Stimulated activated CD4-positive, alpha-beta T cell treated with anti-CD3 and anti-CD28 coated beads, Interleukin-1b, Interleukin-23, amount 100 ng/mL, for 24 hours (primary cell): ENCODE measurements around the gene GALNT6.
A peak's percentile ranks its signal among the peaks of the same experiment; 100 is the strongest.

Experiments used
- DNase-seq, 4 experiments: peaks; one replicate each; pipeline ENCODE4 v3.0.0-alpha.2; 2020; ENCODE audit warnings: low read depth in 4 of 4, low spot score in 1 of 4

The GALNT6 gene, protein sequence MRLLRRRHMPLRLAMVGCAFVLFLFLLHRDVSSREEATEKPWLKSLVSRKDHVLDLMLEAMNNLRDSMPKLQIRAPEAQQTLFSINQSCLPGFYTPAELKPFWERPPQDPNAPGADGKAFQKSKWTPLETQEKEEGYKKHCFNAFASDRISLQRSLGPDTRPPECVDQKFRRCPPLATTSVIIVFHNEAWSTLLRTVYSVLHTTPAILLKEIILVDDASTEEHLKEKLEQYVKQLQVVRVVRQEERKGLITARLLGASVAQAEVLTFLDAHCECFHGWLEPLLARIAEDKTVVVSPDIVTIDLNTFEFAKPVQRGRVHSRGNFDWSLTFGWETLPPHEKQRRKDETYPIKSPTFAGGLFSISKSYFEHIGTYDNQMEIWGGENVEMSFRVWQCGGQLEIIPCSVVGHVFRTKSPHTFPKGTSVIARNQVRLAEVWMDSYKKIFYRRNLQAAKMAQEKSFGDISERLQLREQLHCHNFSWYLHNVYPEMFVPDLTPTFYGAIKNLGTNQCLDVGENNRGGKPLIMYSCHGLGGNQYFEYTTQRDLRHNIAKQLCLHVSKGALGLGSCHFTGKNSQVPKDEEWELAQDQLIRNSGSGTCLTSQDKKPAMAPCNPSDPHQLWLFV

DNA sequence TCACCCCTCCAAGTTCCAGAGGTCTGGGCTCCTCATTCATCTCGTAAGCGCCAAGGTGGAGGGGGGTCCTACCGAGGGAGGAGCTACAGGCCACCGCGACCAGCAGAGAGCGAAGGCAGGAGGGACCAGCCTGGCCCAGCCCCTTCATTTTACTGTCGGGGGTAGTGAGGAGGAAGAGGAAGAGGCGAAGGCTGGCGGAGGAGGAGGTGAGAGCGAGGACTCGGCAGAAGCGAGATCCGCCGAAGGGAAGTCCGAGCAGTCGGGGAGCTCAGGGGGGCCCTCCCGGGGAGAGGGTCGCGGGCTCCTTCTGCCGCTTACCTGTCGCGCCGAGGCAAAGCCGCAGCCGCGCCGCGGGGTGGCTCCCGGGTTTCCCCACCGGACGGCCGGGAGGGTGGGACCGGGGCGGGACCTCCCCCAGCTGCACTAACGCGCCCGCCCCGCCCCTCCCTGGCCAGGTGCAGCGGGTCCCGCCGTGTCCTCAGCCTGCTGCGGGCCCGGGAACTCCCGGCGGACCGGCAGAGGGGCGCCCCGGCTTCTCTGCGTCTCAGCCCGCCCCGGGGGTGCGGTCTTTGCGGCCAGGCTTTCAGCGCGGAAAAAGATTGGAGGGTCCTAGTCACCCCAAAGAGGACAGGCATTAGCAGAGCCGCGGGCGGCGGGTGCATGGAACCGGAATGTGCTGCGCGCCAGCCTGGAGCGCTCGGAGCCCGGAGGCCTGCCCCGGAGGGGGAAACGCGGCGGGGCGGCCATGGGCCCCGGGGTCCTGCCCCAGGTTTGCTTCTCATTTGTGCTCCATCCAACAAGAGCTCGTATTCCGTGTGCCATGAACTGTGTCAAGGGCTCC lies at the start of gene GALNT6:
GALNT6 (minus strand) TSS at position 124 of the 841 bp plus-strand sequence. CDS start 11,625 bp downstream, outside the sequence.
- peak in 3 of 4 experiments; percentile 34 to 67 (median 53) for DNase-seq

GRCh38 chr12:51439330-51439729 lies 48.1 kb upstream of the GALNT6 start:
- DNase-seq = no peak

DNA sequence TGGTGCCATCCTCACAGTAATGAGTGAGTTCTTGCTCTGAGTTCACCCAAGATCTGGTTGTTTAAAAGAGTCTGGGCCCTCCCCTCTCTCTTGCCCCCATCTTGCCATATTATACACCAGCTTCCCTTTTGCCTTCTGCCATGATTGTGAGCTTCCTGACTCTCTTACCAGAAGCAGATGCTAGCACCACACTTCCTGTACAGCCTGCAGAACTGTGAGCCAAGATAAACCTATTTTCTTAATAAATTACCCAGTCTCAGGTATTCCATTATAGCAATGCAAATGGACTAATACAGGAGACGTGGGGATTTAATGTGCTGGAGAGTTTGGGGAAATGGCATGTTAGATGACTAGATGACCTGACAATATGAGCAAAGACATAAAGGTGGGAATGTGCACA lies 46.2 kb upstream of the GALNT6 start:
- DNase-seq = no peak

- DNase-seq = no peak
Measured at GRCh38 chr12:51434305-51434704, 43.1 kb upstream of the GALNT6 start.

DNA sequence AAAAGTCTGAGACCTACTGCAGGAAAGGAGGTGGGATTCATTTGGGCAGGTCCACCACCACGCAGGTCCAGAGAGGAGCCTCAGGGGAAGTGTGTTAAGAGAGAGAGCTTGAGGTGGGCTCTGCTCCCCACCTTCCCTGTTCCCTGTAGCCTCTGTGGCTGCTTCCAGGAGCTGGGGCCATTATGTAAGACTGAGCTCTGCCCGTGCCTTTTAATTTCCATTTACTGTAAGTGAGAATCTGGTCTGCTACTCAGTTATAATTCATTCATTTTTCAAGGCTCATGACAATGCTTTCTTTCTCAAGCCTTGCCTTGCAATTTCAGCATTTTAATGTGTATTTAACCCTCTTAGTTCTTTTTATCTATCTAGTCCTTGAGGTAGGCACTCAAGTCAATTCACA lies 41.7 kb upstream of the GALNT6 start:
- DNase-seq = no peak

GRCh38 chr12:51430196-51430895 lies 39.1 kb upstream of the GALNT6 start:
- no peak for DNase-seq

- no peak for DNase-seq
Measured at GRCh38 chr12:51429700-51430099, 38.5 kb upstream of the GALNT6 start.

DNA sequence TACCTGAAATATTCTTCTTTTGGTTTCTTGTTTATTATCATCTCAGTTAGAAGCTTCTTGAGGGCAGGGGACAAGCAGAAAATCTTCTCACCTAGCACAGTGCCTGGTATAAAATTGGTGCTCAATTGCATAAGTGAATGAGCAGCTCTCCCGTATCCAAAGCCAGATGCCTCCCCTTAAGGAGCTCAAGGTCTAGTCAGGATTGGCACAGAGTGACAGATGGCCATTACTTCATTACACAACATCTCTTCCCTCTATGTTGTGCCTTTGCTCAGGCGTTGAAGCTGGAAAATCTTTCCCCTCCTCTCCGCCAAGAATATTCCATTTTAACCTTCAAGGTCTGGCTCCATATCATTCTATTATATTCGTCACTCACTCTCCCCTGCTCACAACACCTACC lies 37.0 kb upstream of the GALNT6 start:
- DNase-seq = no peak

- DNase-seq = peak; percentile 36 to 74 (median 51)
Measured at GRCh38 chr12:51424662-51425539, 33.7 kb upstream of the GALNT6 start, which contains the start of gene SLC4A8. TSS of gene SLC4A8 (plus strand) at chr12:51424831. CDS start at chr12:51424988, 157 bp downstream.

DNA sequence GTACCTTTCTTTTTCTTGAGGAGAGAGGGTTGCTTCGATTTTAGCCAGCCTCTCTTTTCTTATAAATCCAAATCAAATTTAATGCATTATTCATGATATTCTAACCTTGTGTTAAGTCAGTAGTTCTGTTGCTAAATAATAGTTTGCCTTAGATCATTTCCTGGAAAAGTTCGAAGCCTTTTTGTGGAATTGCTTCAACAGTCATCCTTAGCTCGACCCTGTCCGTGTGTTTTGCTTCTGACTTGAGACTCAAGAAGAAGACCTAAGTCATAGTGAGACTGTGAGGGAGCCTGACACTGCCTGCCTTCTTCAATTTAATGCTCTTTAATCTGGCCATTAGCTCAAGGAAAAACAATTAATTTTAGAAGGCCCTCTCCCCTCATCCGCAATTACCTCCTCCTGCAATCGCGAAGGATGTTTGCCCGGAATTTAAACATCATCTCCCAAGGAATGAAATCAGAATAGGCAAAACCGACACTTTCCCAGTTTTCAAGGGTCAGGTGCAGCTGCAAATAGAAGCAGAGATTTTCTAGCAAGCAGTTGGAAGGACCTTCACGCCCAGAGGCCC lies 33.0 kb upstream of the GALNT6 start:
- DNase-seq = no peak

GRCh38 chr12:51421266-51421884 lies 30.2 kb upstream of the GALNT6 start:
- DNase-seq = peak in 3 of 4 experiments; percentile 6 to 14 (median 10)

DNA sequence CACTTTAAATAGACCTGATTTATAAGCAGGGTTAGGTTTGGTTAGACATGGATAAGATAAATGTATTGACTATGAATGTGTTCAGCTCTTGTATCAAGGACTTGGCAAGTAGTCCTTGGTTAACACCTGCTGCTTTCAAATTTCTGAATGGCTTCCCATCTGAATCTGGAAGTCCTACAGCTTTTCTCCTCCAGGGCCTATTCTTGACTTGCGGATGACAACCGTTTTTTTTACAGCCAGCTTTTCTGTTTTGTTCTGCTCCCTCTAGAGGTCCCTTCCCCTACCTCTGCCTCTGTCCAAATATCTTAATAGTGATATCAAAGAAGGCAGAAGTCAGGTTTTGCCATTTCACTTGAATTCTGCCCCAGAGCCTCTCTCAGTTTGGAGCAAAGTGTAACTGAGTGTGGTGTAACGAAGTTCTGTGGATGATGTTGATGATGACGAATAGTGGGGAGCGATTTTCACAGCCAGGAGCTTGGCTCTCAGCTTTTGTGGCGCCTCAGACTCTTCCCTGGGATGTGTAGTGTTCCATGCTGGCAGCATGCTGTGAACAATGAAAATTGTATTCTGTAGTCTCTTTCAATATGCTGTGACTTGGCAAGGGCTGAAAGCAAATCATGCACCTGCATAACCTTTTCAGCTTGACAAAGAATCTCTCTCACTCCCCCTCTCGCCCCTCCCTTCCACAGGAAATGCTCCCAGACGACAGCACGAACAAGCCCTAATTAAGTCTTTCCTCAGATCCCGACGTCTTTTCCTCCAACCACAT lies 28.4 kb upstream of the GALNT6 start:
- no peak for DNase-seq

DNA sequence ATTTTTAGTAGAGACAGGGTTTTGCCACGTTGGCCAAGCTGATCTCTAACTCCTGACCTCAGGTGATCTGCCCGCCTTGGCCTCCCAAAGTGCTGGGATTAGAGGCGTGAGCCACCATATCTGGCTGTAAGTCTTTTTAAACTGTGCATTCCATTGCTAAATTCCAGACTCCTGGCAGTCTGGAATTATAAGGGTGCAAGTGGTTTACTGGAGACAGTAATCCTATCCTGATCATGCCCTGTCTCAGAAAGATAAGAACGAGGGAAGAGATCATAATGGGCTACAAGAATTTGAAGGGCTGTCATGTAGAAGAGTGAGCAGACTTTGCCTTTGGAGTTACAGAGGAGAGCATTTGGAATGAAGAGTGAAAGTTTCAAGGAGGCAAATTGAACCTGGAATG lies 26.6 kb upstream of the GALNT6 start:
- no peak for DNase-seq

GRCh38 chr12:51415931-51416330 lies 24.7 kb upstream of the GALNT6 start:
- DNase-seq = no peak

- DNase-seq = no peak
Measured at GRCh38 chr12:51413791-51414190, 22.6 kb upstream of the GALNT6 start.

DNA sequence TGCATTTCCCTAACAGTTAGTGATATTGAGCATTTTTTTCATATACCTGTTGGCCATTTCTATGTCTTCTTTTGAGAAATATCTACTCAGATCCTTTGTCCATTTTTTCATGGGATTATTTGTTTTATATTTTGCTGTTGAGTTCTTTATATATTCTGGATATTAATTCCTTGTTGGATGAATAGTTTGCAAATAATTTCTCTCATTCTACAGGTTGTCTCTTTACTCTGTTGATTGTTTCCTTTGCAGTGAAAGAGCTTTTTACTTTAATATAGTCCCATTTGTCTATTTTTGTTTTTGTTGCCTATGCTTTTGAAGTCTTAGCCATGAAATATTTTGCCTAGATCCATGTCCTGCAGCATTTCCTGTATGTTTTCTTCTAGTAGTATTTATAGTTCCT lies 21.9 kb upstream of the GALNT6 start:
- no peak for DNase-seq

DNA sequence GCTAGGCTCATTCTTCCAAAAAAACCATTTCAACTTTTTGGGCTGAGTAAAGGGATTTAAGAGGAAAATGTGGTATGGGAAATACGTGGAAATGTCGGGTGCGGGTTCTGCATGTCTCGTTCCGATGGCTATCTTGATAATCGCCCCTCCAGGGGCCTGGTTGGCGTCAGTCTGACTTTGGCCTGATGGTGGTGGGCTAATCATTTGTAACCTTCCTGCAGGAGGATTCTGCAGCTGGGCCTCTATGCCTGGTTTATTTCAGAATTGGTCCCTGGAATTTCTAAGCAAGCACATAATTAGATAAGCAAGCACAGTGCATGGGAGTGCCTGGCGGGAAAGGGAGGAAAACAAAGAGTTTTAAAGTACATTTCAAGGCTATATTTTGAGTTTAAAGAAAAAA lies 18.6 kb upstream of the GALNT6 start:
- no peak for DNase-seq

GRCh38 chr12:51407604-51408003 lies 16.4 kb upstream of the GALNT6 start:
- DNase-seq = no peak
